Measurements from ENCODE around the gene UBXN10. TPM values are rescaled to one million over a fixed set of nuclear protein-coding genes. Genes with fewer than 3 reads are reported as not detected.
A peak's percentile ranks its signal among the peaks of the same experiment; 100 is the strongest.

UBXN10 gene
- total RNA-seq, 4 donors from 2014 or later, result 12.2 to 27.9 (median 14.4) TPM

DNA sequence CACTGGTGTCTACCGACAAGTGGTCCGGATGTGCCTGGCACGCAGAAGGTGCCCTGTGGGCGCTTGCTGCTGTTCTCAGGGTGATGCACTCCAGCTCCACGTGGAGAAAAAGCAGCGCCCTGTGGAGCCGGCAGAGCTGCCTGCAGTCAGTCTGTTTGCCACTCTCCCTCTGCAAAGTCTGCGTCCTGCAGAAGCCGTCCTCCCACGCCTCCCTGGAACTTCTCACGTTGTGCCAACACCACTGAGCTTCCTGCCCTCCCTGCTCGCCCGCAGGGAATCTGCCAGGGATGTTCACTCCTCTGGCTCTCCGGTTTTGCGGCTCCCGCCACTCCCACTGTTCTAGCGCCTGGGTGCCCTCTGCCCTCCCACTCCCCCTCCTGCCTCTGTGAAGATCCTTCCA is 19.8 kb upstream of the UBXN10 start:
- TF ChIP-seq EP300 (IDR thresholded peaks at IDR 0.05), result no peak
- TF ChIP-seq POLR2AphosphoS5 (IDR thresholded peaks at IDR 0.05), result no peak
- TF ChIP-seq, protein P1, sequence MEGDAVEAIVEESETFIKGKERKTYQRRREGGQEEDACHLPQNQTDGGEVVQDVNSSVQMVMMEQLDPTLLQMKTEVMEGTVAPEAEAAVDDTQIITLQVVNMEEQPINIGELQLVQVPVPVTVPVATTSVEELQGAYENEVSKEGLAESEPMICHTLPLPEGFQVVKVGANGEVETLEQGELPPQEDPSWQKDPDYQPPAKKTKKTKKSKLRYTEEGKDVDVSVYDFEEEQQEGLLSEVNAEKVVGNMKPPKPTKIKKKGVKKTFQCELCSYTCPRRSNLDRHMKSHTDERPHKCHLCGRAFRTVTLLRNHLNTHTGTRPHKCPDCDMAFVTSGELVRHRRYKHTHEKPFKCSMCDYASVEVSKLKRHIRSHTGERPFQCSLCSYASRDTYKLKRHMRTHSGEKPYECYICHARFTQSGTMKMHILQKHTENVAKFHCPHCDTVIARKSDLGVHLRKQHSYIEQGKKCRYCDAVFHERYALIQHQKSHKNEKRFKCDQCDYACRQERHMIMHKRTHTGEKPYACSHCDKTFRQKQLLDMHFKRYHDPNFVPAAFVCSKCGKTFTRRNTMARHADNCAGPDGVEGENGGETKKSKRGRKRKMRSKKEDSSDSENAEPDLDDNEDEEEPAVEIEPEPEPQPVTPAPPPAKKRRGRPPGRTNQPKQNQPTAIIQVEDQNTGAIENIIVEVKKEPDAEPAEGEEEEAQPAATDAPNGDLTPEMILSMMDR (IDR thresholded peaks at IDR 0.05), result no peak
- TF ChIP-seq POLR2A (IDR thresholded peaks at IDR 0.05; ENCODE audit: low read depth), result no peak
- intact Hi-C loops (cut with DNase I), result no loop called here
- Histone ChIP-seq H3K27ac (replicated peaks in 1 of 4) (peak overlapping the region in 1 of 4 donors; percentile 25), H3K4me3 (no peak overlapping the region), H3K9me3 (peaks cover 0 to 12% (median 4%) of the 10 kb centered on the region in 4 donors), H3K36me3 (no peaks in the 10 kb centered on the region), H3K27me3 (no peaks in the 10 kb centered on the region), H3K4me1 (peaks cover 0 to 24% (median 20%) of the 10 kb centered on the region in 4 donors)
- WGBS, result 48% methylated on average over 15 of the region's 17 CpGs
- no peak for DNase-seq (ENCODE audit: extremely low spot score)

DNA sequence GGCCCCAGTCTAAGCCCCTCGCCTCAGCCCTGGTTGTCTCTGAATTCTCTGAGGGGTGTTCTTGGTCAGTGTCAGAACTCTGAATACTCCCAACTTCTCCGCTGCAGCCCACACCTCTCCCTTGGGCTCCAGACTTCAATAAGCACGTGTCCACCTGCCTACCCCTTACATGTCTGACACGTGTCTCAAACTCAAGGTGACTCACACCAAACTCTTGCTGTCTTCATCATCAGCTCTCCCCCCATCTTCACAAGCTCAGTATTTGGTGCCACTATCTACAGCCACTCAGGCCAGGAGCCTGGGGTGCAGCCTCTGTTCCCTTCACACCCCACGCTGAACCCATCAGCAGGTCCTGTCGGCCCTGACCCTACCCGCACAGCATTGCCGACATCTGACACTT is 18.8 kb upstream of the UBXN10 start:
- H3K27ac ChIP-seq (replicated peaks in 1 of 4), result no peak overlapping the region
- TF ChIP-seq POLR2A (IDR thresholded peaks at IDR 0.05; ENCODE audit: low read depth), result no peak
- TF ChIP-seq, protein P1 (IDR thresholded peaks at IDR 0.05), result no peak
- TF ChIP-seq POLR2AphosphoS5 (IDR thresholded peaks at IDR 0.05), result no peak
- no peak for TF ChIP-seq EP300 (IDR thresholded peaks at IDR 0.05)
- intact Hi-C loops (cut with DNase I), result no loop called here
- peaks cover 0 to under 1% (median 0%) of the 10 kb centered on the region in 4 donors for H3K9me3 ChIP-seq
- H3K27me3 ChIP-seq, result no peaks in the 10 kb centered on the region
- H3K4me1 ChIP-seq, result peaks cover 0 to 24% (median 23%) of the 10 kb centered on the region in 4 donors
- DNase-seq (ENCODE audit: extremely low spot score), result no peak
- 83% methylated on average over 8 of the region's 8 CpGs for WGBS
- no peaks in the 10 kb centered on the region for H3K36me3 ChIP-seq
- no peak overlapping the region for H3K4me3 ChIP-seq

DNA sequence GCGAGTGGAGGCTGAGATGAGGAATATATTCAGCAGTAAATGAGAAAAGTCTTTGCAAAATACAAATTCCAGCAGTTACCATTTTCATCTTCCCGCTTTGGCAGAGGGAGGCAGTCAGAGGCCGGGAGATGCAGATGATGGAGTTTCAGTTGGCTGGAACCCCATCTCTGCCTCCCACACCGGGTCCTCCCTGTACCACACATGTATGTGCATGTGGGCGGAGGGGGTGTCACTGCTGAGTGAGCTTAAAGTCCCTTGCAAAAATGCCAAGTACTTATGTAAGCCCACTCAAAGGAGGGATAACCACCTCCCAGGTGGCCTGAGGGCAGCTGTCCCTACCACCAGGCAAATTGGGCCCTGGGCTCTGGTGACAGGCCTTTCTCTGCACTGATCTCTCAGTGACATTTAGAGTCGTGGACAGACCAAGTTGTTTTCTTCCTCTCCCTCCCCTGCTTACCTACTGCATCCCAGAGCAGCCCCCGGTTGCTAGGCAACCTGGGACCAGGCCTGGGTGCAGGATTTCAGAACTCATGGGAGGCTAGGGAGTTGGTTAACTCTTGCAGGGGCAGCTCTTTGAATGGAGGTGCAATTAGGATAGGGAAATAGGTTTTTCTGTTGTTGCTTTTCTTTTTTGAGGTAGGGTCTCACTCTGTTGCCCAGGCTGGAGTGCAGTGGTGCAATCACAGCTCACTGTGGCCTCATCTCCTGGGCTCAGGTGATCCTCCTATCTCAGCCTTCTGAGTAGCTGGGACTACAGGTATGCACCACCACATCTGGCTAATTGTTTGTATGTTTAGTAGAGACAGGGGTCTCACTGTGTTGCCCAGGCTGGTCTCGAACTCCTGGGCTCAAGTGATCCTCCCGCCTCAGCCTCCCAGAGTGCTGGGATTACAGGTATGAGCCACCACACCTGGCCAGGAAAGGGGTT is 17.1 kb upstream of the UBXN10 start:
- no peak for DNase-seq (ENCODE audit: extremely low spot score)
- intact Hi-C loops (cut with DNase I), result no loop called here
- no peak overlapping the region for H3K27ac ChIP-seq (replicated peaks in 1 of 4)
- no peak overlapping the region for H3K4me3 ChIP-seq
- WGBS, result 76% methylated on average over 9 of the region's 9 CpGs
- no peaks in the 10 kb centered on the region for H3K9me3 ChIP-seq
- TF ChIP-seq EP300 (IDR thresholded peaks at IDR 0.05) (no peak), POLR2A (IDR thresholded peaks at IDR 0.05; ENCODE audit: low read depth) (no peak), POLR2AphosphoS5 (IDR thresholded peaks at IDR 0.05) (no peak)
- TF ChIP-seq, protein P1 (IDR thresholded peaks at IDR 0.05), result no peak
- H3K27me3 ChIP-seq, result no peaks in the 10 kb centered on the region
- H3K36me3 ChIP-seq, result no peaks in the 10 kb centered on the region
- peaks cover 0 to 27% (median 25%) of the 10 kb centered on the region in 4 donors for H3K4me1 ChIP-seq

DNA sequence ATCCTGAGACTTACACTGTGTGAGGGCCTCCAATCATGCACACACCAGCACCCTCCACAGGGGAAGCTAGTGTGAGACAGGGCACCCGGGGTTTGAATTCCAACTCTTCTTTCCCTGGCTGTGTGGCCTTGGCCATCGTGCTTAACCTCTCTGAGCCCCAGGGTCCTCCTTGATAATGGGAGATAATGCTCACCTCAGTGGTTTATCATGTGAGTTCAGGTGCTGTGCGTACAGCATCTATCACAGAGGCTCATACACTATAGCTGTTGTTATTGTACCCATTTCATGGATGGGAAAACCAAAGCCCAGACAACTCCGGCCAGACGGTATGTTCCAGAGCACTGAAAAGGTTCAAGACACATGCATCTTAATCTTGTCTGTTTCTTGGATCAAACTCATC is 16.0 kb upstream of the UBXN10 start:
- intact Hi-C loops (cut with DNase I), result no loop called here
- no peak overlapping the region for H3K27ac ChIP-seq (replicated peaks in 1 of 4)
- peaks cover 0 to 25% (median 19%) of the 10 kb centered on the region in 4 donors for H3K4me1 ChIP-seq
- no peak for TF ChIP-seq POLR2AphosphoS5 (IDR thresholded peaks at IDR 0.05)
- H3K4me3 ChIP-seq, result no peak overlapping the region
- 98% methylated on average over 5 of the region's 5 CpGs for WGBS
- H3K27me3 ChIP-seq, result no peaks in the 10 kb centered on the region
- DNase-seq (ENCODE audit: extremely low spot score), result no peak
- no peaks in the 10 kb centered on the region for H3K9me3 ChIP-seq
- no peaks in the 10 kb centered on the region for H3K36me3 ChIP-seq

DNA sequence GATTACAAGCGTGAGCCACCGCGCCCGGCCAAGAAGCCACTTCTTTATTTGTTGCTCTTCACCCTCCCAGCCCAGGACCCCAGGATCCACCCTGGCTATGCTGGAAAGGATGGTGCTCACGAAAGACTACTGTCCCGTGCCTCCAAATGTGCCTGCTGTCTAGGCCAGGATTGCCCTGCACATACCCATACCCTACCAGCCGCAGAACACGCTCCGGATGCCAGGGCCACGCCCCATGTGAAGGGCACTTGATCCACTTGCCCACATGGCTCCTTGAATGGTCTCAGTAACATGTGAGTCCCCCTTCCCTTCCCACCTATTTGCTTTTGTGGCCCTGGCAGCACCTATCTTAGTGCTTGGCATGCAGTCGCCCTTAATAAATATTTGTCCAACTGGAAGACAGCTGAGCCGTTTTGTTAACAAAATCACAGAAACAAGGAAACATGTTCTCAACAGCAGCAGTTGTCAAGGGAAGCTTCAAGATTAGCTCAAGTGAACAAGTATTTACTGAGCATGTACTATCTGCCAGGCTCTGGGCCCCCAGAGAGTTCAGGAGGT is 13.8 kb upstream of the UBXN10 start:
- Histone ChIP-seq H3K27ac (replicated peaks in 1 of 4) (no peak overlapping the region), H3K9me3 (no peaks in the 10 kb centered on the region), H3K4me1 (peaks cover 0 to 12% (median 4%) of the 10 kb centered on the region in 4 donors), H3K36me3 (peaks cover 0 to 3% (median 0%) of the 10 kb centered on the region in 4 donors), H3K4me3 (no peak overlapping the region), H3K27me3 (no peaks in the 10 kb centered on the region)
- 90% methylated on average over 11 of the region's 12 CpGs for WGBS
- TF ChIP-seq, protein P1 (IDR thresholded peaks at IDR 0.05), result no peak
- TF ChIP-seq POLR2AphosphoS5 (IDR thresholded peaks at IDR 0.05) (no peak), POLR2A (IDR thresholded peaks at IDR 0.05; ENCODE audit: low read depth) (no peak), EP300 (IDR thresholded peaks at IDR 0.05) (no peak)
- no peak for DNase-seq (ENCODE audit: extremely low spot score)
- intact Hi-C loops (cut with DNase I), result no loop called here

Data from esophagus muscularis mucosa (tissue), 4 donors.